Measurements from ENCODE around the gene DNALI1. TPM values are rescaled to one million over a fixed set of nuclear protein-coding genes. Genes with fewer than 3 reads are reported as not detected.

The DNALI1 gene
- total and polyA plus RNA-seq, 2 donors (not counting 3 experiments of a cell fraction or from before 2014, with no cell fraction given): 5.2 to 8.1 TPM

GRCh38 chr1:37564892-37565291 lies 8.2 kb downstream of the DNALI1 start:
- no peak overlapping the region for H3K4me3 ChIP-seq (replicated peaks in 1 of 3; ENCODE audit: insufficient read depth in 1 of 3, low read depth in 1 of 3, low read length in 3 of 3)
- H3K9ac ChIP-seq (replicated peaks; ENCODE audit: extremely low read depth, insufficient read depth, low read length): no peak overlapping the region
- peaks cover 19 to 26% of the 10 kb centered on the region in 2 experiments for H3K36me3 ChIP-seq (ENCODE audit: control insufficient read depth in 2 of 2, extremely low read depth in 1 of 2, insufficient read depth in 2 of 2, low read length in 2 of 2)
- H2AFZ ChIP-seq (ENCODE audit: low read depth, low read length): no peak overlapping the region
- H3K4me1 ChIP-seq (ENCODE audit: control insufficient read depth, extremely low read depth, insufficient read depth, low read length): peaks cover 5% of the 10 kb centered on the region
- no peak overlapping the region for H3K4me2 ChIP-seq (ENCODE audit: insufficient read depth, low read length)
- TF ChIP-seq, protein P1, sequence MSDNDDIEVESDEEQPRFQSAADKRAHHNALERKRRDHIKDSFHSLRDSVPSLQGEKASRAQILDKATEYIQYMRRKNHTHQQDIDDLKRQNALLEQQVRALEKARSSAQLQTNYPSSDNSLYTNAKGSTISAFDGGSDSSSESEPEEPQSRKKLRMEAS (IDR thresholded peaks at IDR 0.05; ENCODE audit: insufficient read depth, insufficient read length): no peak
- no peak for TF ChIP-seq POLR2AphosphoS5 (IDR thresholded peaks at IDR 0.05; ENCODE audit: insufficient read depth, low read depth, low read length)
- no peak for TF ChIP-seq GATA2 (IDR thresholded peaks at IDR 0.05; ENCODE audit: insufficient read depth, insufficient read length, low read depth, low read length)
- TF ChIP-seq FOS (IDR thresholded peaks at IDR 0.05; ENCODE audit: borderline replicate concordance, insufficient read depth, low read length): no peak
- no peak for TF ChIP-seq CTCF (IDR thresholded peaks at IDR 0.05; ENCODE audit: extremely low read depth in 1 of 2, insufficient read depth in 1 of 2, low read depth in 1 of 2, low read length in 2 of 2)
- TF ChIP-seq EZH2 (IDR thresholded peaks at IDR 0.05; ENCODE audit: borderline replicate concordance, low read depth, low read length, severe bottlenecking): no peak
- no peak for TF ChIP-seq MYC (IDR thresholded peaks at IDR 0.05; ENCODE audit: low read depth, low read length)
- TF ChIP-seq JUN (IDR thresholded peaks at IDR 0.05; ENCODE audit: borderline replicate concordance, insufficient read depth, insufficient read length, low read depth): no peak
- TF ChIP-seq POLR2A (IDR thresholded peaks at IDR 0.05; ENCODE audit: low read depth, low read length): no peak
- H3K27me3 ChIP-seq (ENCODE audit: control insufficient read depth in 2 of 2, insufficient read depth in 2 of 2, low read length in 2 of 2): no peaks in the 10 kb centered on the region
- no peaks in the 10 kb centered on the region for H4K20me1 ChIP-seq (replicated peaks; ENCODE audit: control insufficient read depth, extremely low read depth, insufficient read depth, low read length)
- no peaks in the 10 kb centered on the region for H3K9me1 ChIP-seq (replicated peaks; ENCODE audit: control insufficient read depth, extremely low read depth, insufficient read depth, low read length)
- no TSS peak for BruUV-seq (replicated peaks)
- CTCF ChIA-PET: interaction anchor here (1.2 to 1.6 kb wide), 2 partner anchors 8 to 11 kb away, joined by 3 to 4 read pairs; partner anchors contain the start of gene SNIP1
- POLR2A ChIA-PET: no interaction called here
- dilution Hi-C loops (cut with MboI; ENCODE audit: extremely low pct_ligation_motif_present, low sequenced_read_pairs) (no loop called here), intact Hi-C loops (cut with micrococcal nuclease) (no loop called here)
- DNase-seq (ENCODE audit: low read depth, low spot score): no peak
- no peaks in the 10 kb centered on the region for H3K79me2 ChIP-seq (ENCODE audit: control insufficient read depth, insufficient read depth, low read length)
- no peak overlapping the region for H3K27ac ChIP-seq (ENCODE audit: insufficient read depth, low read depth, low read length)
- no peak for FAIRE-seq
- H3K9me3 ChIP-seq (replicated peaks; ENCODE audit: control insufficient read depth, insufficient read depth, low read length): no peaks in the 10 kb centered on the region
